GM19467 (cell line): ENCODE results near the gene PLCH1.

Experiments used
- ATAC-seq: cut with Tn5 transposase; IDR thresholded peaks from one replicate; pipeline ENCODE4 v1.9.1; 2021; ENCODE audit warnings: mild to moderate bottlenecking, moderate library complexity; ENCODE audit not compliant: unreplicated experiment

Gene PLCH1

GRCh38 chr3:155360281-155360680 is 384.6 kb downstream of the PLCH1 start:
- ATAC-seq: no peak

GRCh38 chr3:155356594-155357370 is 388.1 kb downstream of the PLCH1 start:
- no peak for ATAC-seq

- no peak for ATAC-seq
These were observed 390.2 kb downstream of the PLCH1 start for GRCh38 chr3:155354658-155355057.

GRCh38 chr3:155352900-155353490 is 391.9 kb downstream of the PLCH1 start:
- no peak for ATAC-seq

- ATAC-seq: no peak
These were observed 394.3 kb downstream of the PLCH1 start for GRCh38 chr3:155350571-155350970.

GRCh38 chr3:155347901-155348300 is 397.0 kb downstream of the PLCH1 start:
- ATAC-seq: no peak

GRCh38 chr3:155342344-155342743 is 402.5 kb downstream of the PLCH1 start:
- ATAC-seq: no peak

GRCh38 chr3:155339052-155339451 is 405.8 kb downstream of the PLCH1 start:
- no peak for ATAC-seq

GRCh38 chr3:155335724-155336354 is 409.0 kb downstream of the PLCH1 start:
- no peak for ATAC-seq

GRCh38 chr3:155334914-155335723 is 409.8 kb downstream of the PLCH1 start:
- ATAC-seq: peak; percentile 88

- no peak for ATAC-seq
These were observed 410.5 kb downstream of the PLCH1 start for GRCh38 chr3:155334215-155334913.

- no peak for ATAC-seq
These were observed 412.2 kb downstream of the PLCH1 start for GRCh38 chr3:155332716-155333115.

- no peak for ATAC-seq
These were observed 413.8 kb downstream of the PLCH1 start for GRCh38 chr3:155331078-155331477.

GRCh38 chr3:155330370-155330769 is 414.5 kb downstream of the PLCH1 start:
- no peak for ATAC-seq

- no peak for ATAC-seq
These were observed 415.3 kb downstream of the PLCH1 start for GRCh38 chr3:155329513-155330048.

- no peak for ATAC-seq
These were observed 417.0 kb downstream of the PLCH1 start for GRCh38 chr3:155327871-155328270.

GRCh38 chr3:155327430-155327829 is 417.4 kb downstream of the PLCH1 start:
- no peak for ATAC-seq

- no peak for ATAC-seq
These were observed 418.0 kb downstream of the PLCH1 start for GRCh38 chr3:155326901-155327300.

GRCh38 chr3:155326244-155326643 is 418.6 kb downstream of the PLCH1 start:
- ATAC-seq: no peak
